Neural progenitor cell (in vitro differentiated cells): Measurements from ENCODE around the gene KRTAP29-1. TPM values are rescaled to one million over a fixed set of nuclear protein-coding genes. Genes with fewer than 3 reads are reported as not detected.

Experiments used
- DNase-seq: peaks from one replicate; pipeline ENCODE4 v3.0.0-alpha.2; 2016; ENCODE audit warnings: low spot score
- H2AFZ ChIP-seq: fragments of 200-600 bp; sonication (generic); replicated peaks from 2 replicates; pipeline ENCODE4 v1.6.1; 2016; ENCODE audit warnings: antibody characterized with exemption
- H3F3A ChIP-seq: fragments of 200-600 bp; sonication (generic); 2 replicates; pipeline ENCODE4 v1.6.1; 2016; ENCODE audit warnings: antibody characterized with exemption, low read depth
- H3K27ac ChIP-seq: fragments of 200-600 bp; sonication (generic); 2 replicates; pipeline ENCODE4 v1.5.1; 2016; ENCODE audit warnings: mild to moderate bottlenecking
- H3K27me3 ChIP-seq: fragments of 200-600 bp; sonication (generic); 2 replicates; pipeline ENCODE4 v1.6.1; 2016; ENCODE audit warnings: mild to moderate bottlenecking, moderate library complexity
- H3K36me3 ChIP-seq: fragments of 200-600 bp; sonication (generic); 2 replicates; pipeline ENCODE4 v1.5.1; 2016
- H3K4me1 ChIP-seq: fragments of 200-600 bp; sonication (generic); 2 replicates; pipeline ENCODE4 v1.6.1; 2016; ENCODE audit warnings: mixed run types
- H3K4me2 ChIP-seq: fragments of 200-600 bp; sonication (generic); 2 replicates; pipeline ENCODE4 v1.6.1; 2016
- H3K4me3 ChIP-seq: fragments of 200-600 bp; sonication (generic); 2 replicates; pipeline ENCODE4 v1.5.1; 2016
- H3K79me2 ChIP-seq: fragments of 200-600 bp; sonication (generic); 2 replicates; pipeline ENCODE4 v1.6.1; 2016; ENCODE audit warnings: low read depth
- H3K9ac ChIP-seq: fragments of 200-600 bp; sonication (generic); 2 replicates; pipeline ENCODE4 v1.6.1; 2016
- H3K9me3 ChIP-seq: fragments of 200-600 bp; sonication (generic); 2 replicates; pipeline ENCODE4 v1.5.1; 2016; ENCODE audit warnings: low read depth
- H4K20me1 ChIP-seq: fragments of 200-600 bp; sonication (generic); 2 replicates; pipeline ENCODE4 v1.6.1; 2016; ENCODE audit warnings: low read depth
- H3K27ac Mint-ChIP-seq: 3 replicates; pipeline ENCODE4 v1.8.0; 2021; ENCODE audit warnings: mixed read lengths
- H3K27me3 Mint-ChIP-seq: 2 replicates; pipeline ENCODE4 v1.8.0; 2022; ENCODE audit warnings: low read depth, mild to moderate bottlenecking, inconsistent platforms, moderate library complexity, mixed read lengths; ENCODE audit not compliant: insufficient read depth
- H3K36me3 Mint-ChIP-seq: 3 replicates; pipeline ENCODE4 v1.8.0; 2021; ENCODE audit warnings: mixed read lengths
- H3K4me1 Mint-ChIP-seq: 3 replicates; pipeline ENCODE4 v1.8.0; 2021; ENCODE audit warnings: mixed read lengths
- H3K4me3 Mint-ChIP-seq: 3 replicates; pipeline ENCODE4 v1.8.0; 2021; ENCODE audit warnings: mild to moderate bottlenecking, moderate library complexity, mixed read lengths
- H3K9me3 Mint-ChIP-seq: 3 replicates; pipeline ENCODE4 v1.8.0; 2020; ENCODE audit warnings: mixed read lengths
- CTCF ChIP-seq: fragments of 200-600 bp; sonication (generic); IDR thresholded peaks from 2 replicates; pipeline ENCODE4 v1.5.1; 2017; ENCODE audit warnings: antibody characterized with exemption, mild to moderate bottlenecking
- EZH2 ChIP-seq: fragments of 200-600 bp; sonication (generic); IDR thresholded peaks from 2 replicates; pipeline ENCODE4 v1.6.1; 2017; ENCODE audit warnings: antibody characterized with exemption, mild to moderate bottlenecking, moderate library complexity
- EZH2phosphoT487 ChIP-seq: fragments of 200-600 bp; sonication (generic); IDR thresholded peaks from 2 replicates; pipeline ENCODE4 v1.6.1; 2017; ENCODE audit warnings: antibody characterized with exemption
- total RNA-seq: library from RNA; depleted of rRNA; stranded (reverse); fragments of >200 nt; gene quantifications from 2 replicates; pipeline ENCODE4 v1.2.3, GENCODE V29; 2015; ENCODE audit warnings: low replicate concordance

Gene KRTAP29-1
- total RNA-seq, 1 donor from 2014 or later = not detected

- H2AFZ ChIP-seq = no peak overlapping the region
- peaks cover 10% of the 10 kb centered on the region for H3K9me3 ChIP-seq
- no peaks in the 10 kb centered on the region for H3K36me3 ChIP-seq
- H3K27ac Mint-ChIP-seq = no peak overlapping the region
- H3K79me2 ChIP-seq = no peaks in the 10 kb centered on the region
- H3K4me1 Mint-ChIP-seq = no peaks in the 10 kb centered on the region
- H3K9ac ChIP-seq = no peak overlapping the region
- no peaks in the 10 kb centered on the region for H3K27me3 Mint-ChIP-seq
- DNase-seq = no peak
- H3K27ac ChIP-seq = no peak overlapping the region
- no peak overlapping the region for H3K4me3 ChIP-seq
- H4K20me1 ChIP-seq = no peaks in the 10 kb centered on the region
- no peaks in the 10 kb centered on the region for H3K4me1 ChIP-seq
- H3K9me3 Mint-ChIP-seq = peaks cover 4% of the 10 kb centered on the region
- no peaks in the 10 kb centered on the region for H3K36me3 Mint-ChIP-seq
- no peak for TF ChIP-seq EZH2phosphoT487
- H3K27me3 ChIP-seq = no peaks in the 10 kb centered on the region
- H3F3A ChIP-seq = no peaks in the 10 kb centered on the region
- H3K4me3 Mint-ChIP-seq = no peak overlapping the region
- no peak overlapping the region for H3K4me2 ChIP-seq
Measured at GRCh38 chr17:41318231-41318630, 15.6 kb upstream of the KRTAP29-1 start.

GRCh38 chr17:41315814-41316445, 13.3 kb upstream of the KRTAP29-1 start:
- Mint-ChIP-seq H3K27me3 (no peaks in the 10 kb centered on the region), H3K27ac (no peak overlapping the region), H3K9me3 (peaks cover 4% of the 10 kb centered on the region), H3K4me3 (no peak overlapping the region), H3K36me3 (no peaks in the 10 kb centered on the region), H3K4me1 (no peaks in the 10 kb centered on the region)
- Histone ChIP-seq H3K4me1 (no peaks in the 10 kb centered on the region), H3K9me3 (peaks cover 10% of the 10 kb centered on the region), H2AFZ (no peak overlapping the region), H3F3A (no peaks in the 10 kb centered on the region), H3K79me2 (no peaks in the 10 kb centered on the region), H3K36me3 (no peaks in the 10 kb centered on the region), H3K27ac (no peak overlapping the region), H3K27me3 (no peaks in the 10 kb centered on the region), H3K4me3 (no peak overlapping the region), H3K9ac (no peak overlapping the region), H4K20me1 (no peaks in the 10 kb centered on the region), H3K4me2 (no peak overlapping the region)
- TF ChIP-seq EZH2phosphoT487 (no peak), CTCF (no peak), EZH2 (no peak)
- no peak for DNase-seq

GRCh38 chr17:41315204-41315794, 12.6 kb upstream of the KRTAP29-1 start, which contains the start of gene KRTAP17-1:
Gene KRTAP17-1 (minus strand): TSS chr17:41315710. CDS start chr17:41315650, 60 bp downstream.
- no peak for DNase-seq
- TF ChIP-seq EZH2phosphoT487 = no peak
- TF ChIP-seq CTCF = no peak
- TF ChIP-seq EZH2 = no peak
- H3K27ac ChIP-seq = no peak within 1 kb of the TSS
- no peaks in the 10 kb centered on the region for H3F3A ChIP-seq
- H3K36me3 ChIP-seq = no peaks in the 10 kb centered on the region
- no peak within 1 kb of the TSS for H3K4me3 ChIP-seq
- no peaks in the 10 kb centered on the region for H4K20me1 ChIP-seq
- H3K79me2 ChIP-seq = no peaks in the 10 kb centered on the region
- no peak within 1 kb of the TSS for H3K9ac ChIP-seq
- H3K27me3 Mint-ChIP-seq = no peaks in the 10 kb centered on the region
- no peak within 1 kb of the TSS for H3K4me3 Mint-ChIP-seq
- H3K27ac Mint-ChIP-seq = no peak within 1 kb of the TSS
- no peak within 1 kb of the TSS for H2AFZ ChIP-seq
- H3K4me1 ChIP-seq = no peaks in the 10 kb centered on the region
- no peaks in the 10 kb centered on the region for H3K27me3 ChIP-seq
- no peaks in the 10 kb centered on the region for H3K4me1 Mint-ChIP-seq
- H3K4me2 ChIP-seq = no peak within 1 kb of the TSS
- peaks cover 10% of the 10 kb centered on the region for H3K9me3 ChIP-seq
- peaks cover 4% of the 10 kb centered on the region for H3K9me3 Mint-ChIP-seq
- H3K36me3 Mint-ChIP-seq = no peaks in the 10 kb centered on the region

- no peaks in the 10 kb centered on the region for H3K4me1 Mint-ChIP-seq
- Histone ChIP-seq H3F3A (no peaks in the 10 kb centered on the region), H3K36me3 (no peaks in the 10 kb centered on the region), H2AFZ (no peak overlapping the region), H3K9ac (no peak overlapping the region), H3K27me3 (no peaks in the 10 kb centered on the region), H3K4me2 (no peak overlapping the region), H3K4me1 (peaks cover 3% of the 10 kb centered on the region), H3K4me3 (no peak overlapping the region), H3K9me3 (no peaks in the 10 kb centered on the region), H3K27ac (no peak overlapping the region), H3K79me2 (no peaks in the 10 kb centered on the region), H4K20me1 (no peaks in the 10 kb centered on the region)
- H3K4me3 Mint-ChIP-seq = no peak overlapping the region
- no peaks in the 10 kb centered on the region for H3K9me3 Mint-ChIP-seq
- H3K27ac Mint-ChIP-seq = no peak overlapping the region
- TF ChIP-seq EZH2 (no peak), CTCF (no peak), EZH2phosphoT487 (no peak)
- H3K27me3 Mint-ChIP-seq = no peaks in the 10 kb centered on the region
- no peaks in the 10 kb centered on the region for H3K36me3 Mint-ChIP-seq
- no peak for DNase-seq
Measured at GRCh38 chr17:41311111-41311510, 8.5 kb upstream of the KRTAP29-1 start.
